HG03439 (cell line): ENCODE measurements around the gene TSC22D3.
"Not testable (repeated sequence)": the region's sequence is repeated elsewhere in the genome, so short reads cannot be mapped to it uniquely, and the experiment has no call there.

Experiments
- ATAC-seq: cut with Tn5 transposase; IDR thresholded peaks from one replicate; pipeline ENCODE4 v1.9.1; 2021; ENCODE audit warnings: mild to moderate bottlenecking, moderate library complexity; ENCODE audit not compliant: unreplicated experiment

The TSC22D3 gene

DNA sequence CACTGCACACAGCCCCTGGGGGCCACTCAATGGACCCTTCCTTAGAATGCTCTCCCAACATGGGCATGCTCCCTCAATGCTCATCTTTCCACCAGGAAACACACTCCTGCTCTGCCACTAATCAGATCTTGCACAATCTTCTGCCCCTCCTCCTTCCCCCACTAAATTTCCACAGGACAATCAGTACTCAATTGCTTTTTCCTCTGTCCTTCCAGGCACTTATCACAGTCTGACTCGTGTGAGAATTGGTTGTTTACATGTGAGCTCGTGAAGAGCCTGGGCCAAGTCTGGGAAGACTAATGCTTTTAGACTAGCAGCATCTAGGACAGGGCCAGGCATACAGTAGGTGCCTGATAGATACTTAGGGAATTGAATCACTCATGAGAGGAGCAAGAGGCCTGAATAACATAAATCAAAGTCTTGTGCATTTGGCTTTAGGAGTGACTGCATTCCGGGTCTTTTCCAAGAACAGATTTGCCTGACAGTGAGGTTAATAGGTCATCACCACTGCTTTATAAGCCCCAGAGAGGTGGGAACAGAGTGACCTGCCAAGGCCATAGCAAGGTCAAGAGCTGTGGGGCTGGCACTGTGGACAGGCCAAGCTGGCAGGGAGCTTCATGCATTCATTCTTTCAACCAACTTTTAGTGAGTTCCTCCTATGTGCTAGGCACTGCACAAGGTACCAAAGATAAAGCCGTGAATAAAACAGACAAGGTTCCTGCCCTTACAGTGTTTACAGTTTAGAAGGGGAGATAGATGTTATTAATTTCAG is 92.3 kb downstream of the TSC22D3 start:
- ATAC-seq: no peak

DNA sequence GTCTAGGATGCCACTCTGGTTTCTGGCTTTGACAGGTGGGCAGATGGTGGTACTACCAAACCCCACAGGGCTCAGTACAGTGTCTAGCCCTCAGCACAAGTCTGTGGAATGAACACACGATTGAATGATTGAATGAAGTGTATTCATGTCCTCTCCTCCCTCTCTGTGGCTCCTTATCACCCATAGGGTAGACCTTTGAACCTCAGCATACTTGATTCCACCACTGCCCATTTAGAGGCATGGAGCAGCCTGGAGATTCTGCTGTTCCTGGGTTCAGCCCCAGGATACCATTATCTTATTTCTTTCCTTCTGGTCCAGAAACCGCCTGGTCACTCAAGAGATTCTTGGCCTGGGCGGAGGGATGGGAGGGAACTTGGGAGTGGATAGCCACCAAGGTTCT is 93.3 kb downstream of the TSC22D3 start:
- no peak for ATAC-seq

DNA sequence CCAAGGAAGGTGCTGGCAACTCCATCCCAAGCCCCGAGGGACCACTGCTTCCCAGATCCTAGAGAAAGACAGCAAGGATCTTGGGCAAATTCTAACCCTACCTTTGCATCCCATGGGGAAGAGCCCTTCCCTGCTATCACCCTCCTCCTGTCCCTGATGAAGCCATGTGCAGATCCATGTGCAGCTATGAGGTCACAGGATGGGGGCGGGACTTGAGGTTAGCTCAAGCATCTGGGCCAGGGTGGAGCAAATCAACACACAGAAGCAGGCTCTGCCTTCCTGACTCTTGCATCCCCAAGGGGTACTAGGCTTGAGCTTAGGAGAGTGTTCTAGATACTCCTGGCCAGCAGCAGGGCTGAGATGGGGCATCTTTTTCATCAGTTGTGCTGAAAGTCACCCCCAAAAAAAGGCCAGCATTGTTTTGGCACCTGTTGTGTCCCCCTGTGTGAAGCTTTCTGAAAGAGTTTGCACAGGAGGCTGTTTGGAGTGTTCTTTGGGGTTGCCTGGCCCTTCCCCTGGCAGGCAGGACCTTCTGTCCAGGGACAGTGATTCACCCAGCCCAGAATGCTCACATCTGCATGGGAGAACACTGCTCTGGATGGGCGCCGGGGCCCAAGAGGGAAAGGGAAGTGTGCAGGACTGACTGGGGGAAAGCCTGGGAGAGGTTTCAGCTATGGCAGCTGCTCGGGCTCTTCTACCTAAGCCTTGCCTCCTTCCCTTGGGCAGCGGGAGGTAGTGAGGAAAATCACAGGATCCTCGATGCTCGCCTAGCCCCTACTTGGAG is 96.4 kb downstream of the TSC22D3 start:
- no peak for ATAC-seq

DNA sequence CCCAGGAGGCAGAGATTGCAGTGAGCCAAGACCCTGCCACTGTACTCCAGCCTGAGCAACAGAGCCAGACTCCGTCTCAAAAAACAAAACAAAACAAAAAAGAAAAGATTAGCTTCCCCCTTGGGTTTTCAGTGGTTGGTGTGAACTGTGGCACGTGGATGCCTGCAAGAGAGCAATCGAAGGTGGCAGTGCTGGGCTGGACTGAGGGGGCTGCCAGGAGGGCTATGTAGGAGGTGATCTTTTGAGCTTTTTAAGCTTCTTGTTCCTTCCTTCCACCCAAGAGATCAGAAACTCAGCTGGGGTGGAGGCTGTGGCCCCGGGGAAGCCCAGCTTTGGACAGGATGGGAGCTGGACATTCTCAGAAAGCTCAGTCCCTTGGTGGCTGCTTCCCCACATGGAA is 97.7 kb downstream of the TSC22D3 start:
- ATAC-seq: no peak

DNA sequence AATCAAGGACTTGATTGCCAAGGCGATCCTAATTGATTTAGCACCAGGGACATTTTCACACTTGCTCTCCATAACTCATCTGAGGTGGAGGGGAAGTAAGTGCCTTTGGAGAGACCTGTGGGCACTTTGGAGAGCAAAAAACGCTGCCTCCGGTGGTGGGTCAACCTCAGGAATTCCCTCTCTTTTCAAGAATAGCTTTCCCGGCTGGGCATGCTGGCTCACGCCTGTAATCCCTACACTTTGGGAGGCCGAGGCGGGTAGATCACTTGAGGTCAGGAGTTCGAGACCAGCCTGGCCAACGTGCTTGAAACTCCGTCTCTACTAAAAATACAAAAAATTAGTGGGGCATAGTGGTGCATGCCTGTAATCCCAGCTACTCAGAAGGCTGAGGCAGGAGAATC is 98.1 kb downstream of the TSC22D3 start:
- no peak for ATAC-seq

DNA sequence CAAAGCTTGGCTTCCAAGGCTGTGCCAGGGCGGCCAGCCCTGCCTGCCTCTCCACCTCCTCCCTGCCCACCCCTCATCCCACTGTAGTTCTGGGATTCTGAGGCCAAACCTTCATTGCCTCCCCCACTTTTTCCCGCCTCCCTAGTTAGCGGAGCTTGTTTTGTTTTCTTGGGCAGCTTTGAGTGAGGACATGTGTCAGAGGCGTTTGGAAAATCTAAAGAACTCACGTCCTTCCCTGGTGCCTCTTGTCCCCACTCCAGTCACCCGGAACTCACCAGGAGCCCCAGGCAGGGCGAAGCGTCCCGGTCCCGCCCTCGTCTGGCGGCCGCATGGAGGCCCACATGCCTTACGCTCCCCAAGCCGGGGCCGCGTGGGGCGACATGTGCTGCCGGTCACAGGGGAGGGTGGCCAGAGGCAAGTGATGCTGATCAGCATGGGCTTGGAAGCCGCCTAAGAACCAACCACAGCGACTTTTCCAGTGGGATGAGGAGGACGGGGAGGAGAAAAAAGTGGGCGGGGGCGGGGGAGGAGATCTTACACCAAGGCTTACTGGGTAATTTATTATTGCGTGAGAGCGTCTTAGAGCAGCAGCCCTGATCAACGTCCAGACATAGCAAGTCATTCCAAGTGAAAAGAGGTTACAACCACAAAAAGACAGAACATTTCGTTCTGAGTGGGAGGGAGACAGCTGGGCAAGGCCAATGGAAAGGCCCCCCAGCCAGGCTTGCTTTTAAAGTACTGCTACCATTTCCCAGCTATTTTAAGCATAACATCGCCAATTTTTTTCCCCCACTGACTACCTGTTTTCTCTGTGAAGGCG is 98.8 kb downstream of the TSC22D3 start:
- no peak for ATAC-seq

DNA sequence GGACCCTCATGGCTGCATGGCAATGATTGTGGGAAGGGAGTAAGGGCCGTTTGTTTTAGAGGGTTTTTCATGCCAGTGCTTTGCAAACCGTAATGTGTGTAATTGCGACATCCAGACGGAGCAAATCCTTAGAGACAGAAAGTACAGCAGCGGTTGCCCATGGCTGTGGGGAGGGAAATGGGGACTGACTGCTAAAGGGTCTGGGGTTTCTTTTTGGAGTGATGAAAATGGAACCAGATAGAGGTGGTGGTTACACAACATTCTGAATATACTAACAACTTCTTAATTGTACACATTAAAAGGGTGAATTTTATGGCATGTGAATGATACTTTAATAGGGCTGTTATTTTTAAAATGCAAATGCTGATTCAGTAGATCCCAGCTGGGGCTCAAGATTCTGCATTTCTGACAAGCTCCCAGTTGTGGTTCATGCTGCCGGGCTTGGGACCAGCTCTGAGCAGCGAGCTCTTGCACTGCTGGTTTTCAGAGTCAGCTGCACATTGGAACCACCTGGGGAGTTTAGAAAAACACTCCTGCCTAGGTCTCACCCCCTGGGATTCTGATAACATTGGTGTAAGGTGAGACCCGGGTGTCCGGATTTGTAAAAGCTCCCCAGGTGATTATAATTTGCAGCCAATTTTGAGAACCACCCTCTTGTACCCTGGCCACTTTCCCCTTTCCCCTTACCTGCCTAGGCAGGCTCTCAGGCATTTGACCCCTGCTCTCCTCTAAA is 99.6 kb downstream of the TSC22D3 start:
- no peak for ATAC-seq

DNA sequence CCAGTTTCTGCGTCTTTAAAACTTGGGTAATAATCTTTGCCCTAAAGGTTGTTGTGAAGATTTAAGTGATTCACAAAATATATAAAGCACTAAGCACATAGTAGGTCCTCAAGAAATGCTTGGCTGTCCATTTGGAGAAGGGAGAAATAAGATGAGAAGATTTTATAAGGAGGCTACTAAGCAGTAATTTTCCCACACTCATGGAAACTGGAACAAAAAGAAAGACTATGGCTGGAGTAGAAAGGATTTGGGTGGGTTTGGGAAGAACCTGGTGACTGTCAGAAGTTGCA is 100.3 kb downstream of the TSC22D3 start:
- ATAC-seq: no peak

DNA sequence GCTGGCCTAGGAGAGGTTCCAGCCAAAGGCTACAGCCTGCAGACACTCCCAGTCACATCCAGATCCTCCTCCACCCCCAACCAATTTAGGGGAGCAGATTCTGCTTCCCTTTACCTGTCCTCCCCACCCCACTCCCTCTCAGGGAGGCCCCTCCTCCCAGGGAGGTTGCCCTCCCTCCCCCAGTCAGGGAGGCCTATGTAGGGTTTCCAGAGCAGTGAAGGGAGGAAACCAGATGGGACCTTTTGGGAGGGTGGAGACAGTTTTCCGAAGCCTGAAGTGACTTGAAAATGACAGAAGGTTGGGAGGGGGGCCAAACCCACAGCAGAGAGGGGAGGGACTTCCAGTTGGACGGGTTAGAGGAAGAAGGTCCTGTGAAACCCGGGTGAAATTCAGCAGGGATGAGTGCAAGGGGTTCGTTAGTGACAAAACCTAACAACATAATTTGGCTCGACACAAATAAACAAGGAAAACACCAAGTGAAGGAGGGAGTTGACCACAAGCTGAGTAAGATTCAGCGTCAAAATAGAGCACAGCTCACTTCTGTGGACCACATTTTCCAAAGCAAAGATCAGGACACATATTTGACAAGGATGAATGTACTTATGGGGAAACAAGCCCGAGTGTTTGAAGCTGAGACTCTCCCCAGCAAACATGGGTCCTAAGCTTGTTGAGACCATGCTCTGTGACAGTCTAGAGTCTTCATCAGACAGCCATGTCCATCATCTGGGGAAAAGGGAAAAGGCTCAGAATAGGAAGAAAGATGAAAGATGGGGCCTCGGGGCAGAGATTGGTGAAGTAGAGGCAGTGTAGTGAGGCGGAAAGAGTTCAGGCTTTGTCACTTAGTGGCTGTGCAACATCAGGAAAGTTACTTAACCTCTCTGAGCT is 100.9 kb downstream of the TSC22D3 start:
- peak; percentile 8 for ATAC-seq

DNA sequence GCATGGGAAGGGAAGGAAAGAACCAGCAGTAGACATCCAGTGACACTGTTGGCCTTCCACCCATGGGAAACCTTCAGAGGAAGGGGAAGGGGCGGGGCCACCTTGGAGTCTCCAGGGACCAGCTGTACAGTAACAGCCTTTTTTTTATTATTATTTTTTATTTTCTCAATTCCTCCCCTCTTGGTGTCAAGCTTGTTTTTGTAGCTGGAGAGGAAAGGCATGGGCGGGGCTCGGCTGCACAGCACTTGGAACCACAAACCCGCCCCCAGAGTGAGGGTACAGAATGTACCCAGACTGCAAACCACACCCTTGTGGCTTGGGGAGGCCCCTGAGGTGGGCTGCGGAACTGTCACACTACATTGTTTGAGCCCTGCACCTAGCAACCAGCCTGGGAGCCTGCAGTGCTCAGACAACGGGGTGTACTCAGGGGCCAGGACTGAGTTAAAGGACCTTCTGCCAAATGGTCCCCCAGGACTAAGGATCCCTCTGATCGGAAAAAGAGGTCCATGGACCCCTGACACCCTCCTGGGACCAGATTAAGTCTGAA is 101.6 kb downstream of the TSC22D3 start:
- ATAC-seq: peak; percentile 90

DNA sequence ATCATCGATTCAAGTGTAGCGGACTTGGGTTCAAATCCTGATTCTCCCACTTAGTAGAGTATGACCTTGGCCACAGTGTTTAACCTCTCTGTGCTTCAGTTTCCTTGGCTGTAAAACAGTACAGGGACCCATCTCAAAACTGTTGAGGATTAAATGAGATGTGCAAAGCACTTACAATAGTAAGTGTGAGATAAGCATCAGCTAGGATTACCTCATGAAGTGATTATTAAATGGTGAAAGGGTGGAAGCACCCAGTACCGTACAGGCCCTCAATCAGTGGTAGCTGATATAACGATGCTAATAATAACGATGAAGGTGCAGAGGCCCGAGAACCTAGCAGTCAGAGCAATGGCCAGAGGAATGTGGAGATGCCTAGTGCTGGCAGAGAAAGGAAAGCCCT is 102.2 kb downstream of the TSC22D3 start:
- peak; percentile 2 for ATAC-seq

DNA sequence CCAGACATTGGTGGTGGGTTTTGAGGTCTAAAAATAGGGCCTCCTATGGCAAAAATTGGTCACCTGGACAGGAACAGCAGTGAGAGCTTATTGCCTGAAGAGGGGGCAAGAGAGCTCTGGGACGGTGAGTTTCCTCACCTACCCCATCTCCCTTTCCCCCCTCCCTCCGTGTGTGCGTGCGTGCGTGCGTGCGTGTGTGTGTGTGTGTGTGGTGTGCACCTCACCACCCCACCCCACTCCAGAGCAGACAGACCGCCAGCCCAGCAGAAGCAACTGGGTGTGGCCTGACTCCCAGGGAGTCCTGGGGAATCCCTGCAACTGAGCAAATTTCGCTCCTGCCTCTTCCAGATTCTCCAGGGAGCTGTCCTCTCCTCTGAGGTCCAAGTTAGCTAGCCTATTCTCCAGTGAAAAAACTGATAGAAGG is 102.6 kb downstream of the TSC22D3 start:
- no peak for ATAC-seq

DNA sequence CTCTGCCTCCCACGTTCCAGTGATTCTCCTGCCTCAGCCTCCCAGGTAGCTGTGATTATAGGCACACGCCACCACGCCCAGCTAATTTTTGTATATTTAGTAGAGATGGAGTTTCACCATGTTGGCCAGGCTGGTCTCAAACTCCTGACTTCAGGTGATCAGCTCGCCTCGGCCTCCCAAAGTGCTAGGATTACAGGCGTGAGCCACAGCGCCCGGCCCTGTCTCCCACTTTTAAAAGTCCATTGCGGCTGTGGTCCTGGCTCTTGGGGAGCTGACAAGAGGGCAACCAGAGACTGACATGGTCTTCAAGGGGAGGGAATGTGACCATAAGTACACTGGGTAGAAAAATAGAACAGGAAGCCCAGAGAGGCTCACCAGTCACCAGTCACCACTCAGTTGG is 104.3 kb downstream of the TSC22D3 start:
- ATAC-seq: not testable (repeated sequence)

DNA sequence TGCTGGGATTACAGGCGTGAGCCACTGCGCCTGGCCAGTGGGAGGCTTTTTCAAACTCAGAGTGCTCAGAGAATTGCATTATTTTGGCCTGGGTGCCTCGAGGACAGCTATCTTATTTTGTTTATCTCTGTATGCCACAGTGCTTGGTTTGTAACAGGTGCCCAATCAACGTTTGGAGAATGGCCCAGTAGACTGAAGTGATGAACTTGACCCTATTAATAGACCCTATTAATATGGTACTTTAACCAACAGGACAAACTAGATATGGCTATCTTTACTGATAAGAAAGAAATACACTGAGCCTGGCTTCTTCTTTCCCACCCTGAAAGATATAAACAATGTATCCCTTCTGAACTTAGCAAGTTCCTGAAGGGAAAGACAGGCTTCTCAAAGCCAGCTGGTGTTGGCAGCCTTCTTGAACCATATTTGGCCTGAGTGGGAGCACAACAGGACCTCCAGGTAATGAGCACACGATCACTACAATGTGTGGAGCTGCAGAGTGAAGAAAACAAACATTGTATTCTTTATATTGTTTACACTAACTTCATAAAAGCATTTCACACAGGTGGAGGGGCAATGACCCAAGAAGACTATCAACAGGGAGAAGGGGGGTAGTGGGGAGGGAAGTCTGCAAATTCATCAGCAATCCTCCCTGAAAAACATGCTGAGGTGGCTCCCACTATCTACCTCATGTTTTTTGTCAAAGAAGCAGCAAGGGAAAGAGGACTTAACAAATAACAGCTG is 105.5 kb downstream of the TSC22D3 start:
- ATAC-seq: no peak

DNA sequence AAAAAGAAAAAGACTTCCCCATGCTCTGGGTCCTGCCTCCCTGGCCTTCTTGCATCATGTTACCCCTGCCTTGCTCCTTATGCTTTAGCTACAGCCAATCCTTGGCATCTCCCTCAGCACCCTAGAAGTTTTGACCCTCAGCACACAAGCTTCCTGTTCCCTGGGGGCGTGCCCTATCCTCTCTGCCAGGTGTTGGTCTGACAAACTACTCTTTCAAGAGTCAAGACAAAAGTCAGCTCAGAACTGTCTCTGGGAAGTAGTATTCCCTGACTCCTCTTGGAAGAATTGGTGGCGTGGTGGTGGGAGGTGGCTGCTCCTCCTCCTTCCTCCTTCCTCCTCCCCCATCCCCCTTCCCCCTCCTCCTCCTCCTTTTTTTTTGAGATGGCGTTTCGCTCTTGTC is 106.3 kb downstream of the TSC22D3 start:
- no peak for ATAC-seq

DNA sequence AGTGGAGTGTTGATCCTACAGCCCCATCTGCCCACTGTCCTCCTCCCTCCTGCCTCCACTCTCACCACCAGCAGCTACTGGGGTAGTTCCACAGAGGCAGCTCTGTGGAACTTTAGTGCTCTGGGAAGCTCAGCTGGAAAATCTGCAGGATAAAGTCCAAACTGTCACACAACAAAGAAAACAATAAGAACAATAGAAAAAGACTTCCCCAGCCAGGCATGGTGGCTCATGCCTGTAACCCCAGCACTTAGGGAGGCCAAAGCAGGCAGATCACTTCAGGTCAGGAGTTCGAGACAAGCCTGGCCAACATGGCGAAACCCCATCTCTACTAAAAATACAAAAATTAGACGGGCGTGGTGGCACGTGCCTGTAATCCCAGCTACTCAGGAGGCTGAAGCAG is 106.9 kb downstream of the TSC22D3 start:
- not testable (repeated sequence) for ATAC-seq

DNA sequence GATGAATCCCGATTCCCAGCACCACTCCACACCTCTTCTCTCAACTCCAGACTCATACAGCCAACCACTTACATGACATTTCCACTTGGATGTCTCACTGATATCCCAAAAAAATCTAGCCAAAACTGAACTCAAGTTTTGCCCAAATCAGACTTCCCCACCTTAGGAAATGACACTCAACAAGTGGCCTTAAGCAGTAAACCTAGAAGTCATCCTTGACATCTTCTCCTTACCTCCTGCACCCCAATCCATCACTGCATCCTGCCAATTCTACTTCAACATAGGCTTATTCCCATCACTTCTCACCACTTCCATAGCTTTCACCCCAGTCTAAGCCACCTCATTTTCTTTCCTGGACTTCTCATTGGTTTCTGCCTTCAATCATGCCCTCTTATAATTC is 108.2 kb downstream of the TSC22D3 start:
- no peak for ATAC-seq

DNA sequence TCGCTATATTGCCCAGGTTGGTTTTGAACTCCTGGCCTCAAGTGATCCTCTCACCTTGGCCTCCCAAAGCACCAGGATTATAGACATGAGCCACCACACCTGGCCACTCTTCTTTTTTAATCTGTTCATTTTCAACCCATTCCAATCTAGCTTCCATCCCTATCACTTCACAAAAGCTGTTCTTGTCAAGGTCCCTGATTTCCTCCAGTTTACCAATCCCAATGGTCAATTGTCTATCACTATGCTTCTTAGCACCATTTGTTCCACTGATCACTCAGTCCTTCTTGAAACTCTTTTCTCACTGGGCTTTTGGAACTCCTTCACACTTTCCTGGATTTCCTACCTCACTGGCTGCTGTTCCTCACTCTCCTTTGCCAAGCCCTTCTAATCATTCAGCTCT is 108.7 kb downstream of the TSC22D3 start:
- ATAC-seq: no peak
